ENCODE data around the gene CACNA1A.

Gene CACNA1A

GRCh38 chr19:13447978-13448377, 58.3 kb downstream of the CACNA1A start:
- no peak for TF ChIP-seq CTCF (IDR thresholded peaks at IDR 0.05; ENCODE audit: extremely low read depth, missing control alignments)
- no peak for DNase-seq (ENCODE audit: low spot score)

- DNase-seq (ENCODE audit: low spot score), result peak; percentile 39
- TF ChIP-seq CTCF (IDR thresholded peaks at IDR 0.05; ENCODE audit: extremely low read depth, missing control alignments), result no peak
These were observed 64.3 kb downstream of the CACNA1A start for GRCh38 chr19:13441810-13442512.

GRCh38 chr19:13437919-13438618, 68.2 kb downstream of the CACNA1A start:
- no peak for DNase-seq (ENCODE audit: low spot score)
- TF ChIP-seq CTCF (IDR thresholded peaks at IDR 0.05; ENCODE audit: extremely low read depth, missing control alignments), result no peak

- TF ChIP-seq CTCF (IDR thresholded peaks at IDR 0.05; ENCODE audit: extremely low read depth, missing control alignments), result no peak
These were observed 69.9 kb downstream of the CACNA1A start for GRCh38 chr19:13436352-13436751.

GRCh38 chr19:13430790-13431582, 75.3 kb downstream of the CACNA1A start:
- TF ChIP-seq CTCF (IDR thresholded peaks at IDR 0.05; ENCODE audit: extremely low read depth, missing control alignments), result peak; percentile 72
- DNase-seq (ENCODE audit: low spot score), result peak; percentile 46

More at GRCh38 chr19:13436352-13436751, 69.9 kb downstream of the CACNA1A start:
- no peak for DNase-seq (ENCODE audit: low spot score)

- TF ChIP-seq CTCF (IDR thresholded peaks at IDR 0.05; ENCODE audit: extremely low read depth, missing control alignments), result no peak
- no peak for DNase-seq (ENCODE audit: low spot score)
These were observed 76.7 kb downstream of the CACNA1A start for GRCh38 chr19:13429563-13429962.

GRCh38 chr19:13428352-13428751, 77.9 kb downstream of the CACNA1A start:
- TF ChIP-seq CTCF (IDR thresholded peaks at IDR 0.05; ENCODE audit: extremely low read depth, missing control alignments), result peak; percentile 32
- DNase-seq (ENCODE audit: low spot score), result no peak

Measured in GM20000 (cell line).